HL-60/S4 treated with retinoic acid at 250 ng/mL for 4 days and 3 days (cell line): Measurements from ENCODE around the gene KRABD2.
"Not testable (repeated sequence)": the region's sequence is repeated elsewhere in the genome, so short reads cannot be mapped to it uniquely, and the experiment has no call there.

ENCODE experiments used
- in situ Hi-C: fragments of 300-500 bp; cut with MboI; formaldehyde crosslinking; loops from 2 replicates; pipeline ENCODE4 v1.7.0; 2022; ENCODE audit warnings: low sequenced_read_pairs

Gene KRABD2

GRCh38 chr17:8365143-8365542, 11.4 kb downstream of the KRABD2 start:
- in situ Hi-C loops, result no loop called here

GRCh38 chr17:8362651-8363332, 13.7 kb downstream of the KRABD2 start:
- in situ Hi-C loops, result no loop called here

GRCh38 chr17:8360751-8361150, 15.8 kb downstream of the KRABD2 start:
- in situ Hi-C loops, result no loop called here

GRCh38 chr17:8360260-8360659, 16.2 kb downstream of the KRABD2 start:
- in situ Hi-C loops, result no loop called here

- in situ Hi-C loops, result no loop called here
These were observed 16.7 kb downstream of the KRABD2 start for GRCh38 chr17:8359769-8360168.

GRCh38 chr17:8357910-8358309, 18.6 kb downstream of the KRABD2 start:
- in situ Hi-C loops, result no loop called here

GRCh38 chr17:8354236-8354635, 22.3 kb downstream of the KRABD2 start:
- in situ Hi-C loops, result no loop called here

- in situ Hi-C loops, result no loop called here
These were observed 22.8 kb downstream of the KRABD2 start for GRCh38 chr17:8353736-8354135.

GRCh38 chr17:8350339-8350738, 26.2 kb downstream of the KRABD2 start:
- in situ Hi-C loops, result no loop called here

- in situ Hi-C loops, result not testable (repeated sequence)
These were observed 29.5 kb downstream of the KRABD2 start for GRCh38 chr17:8347001-8347400.

GRCh38 chr17:8345951-8346665, 30.4 kb downstream of the KRABD2 start:
- in situ Hi-C loops, result no loop called here

GRCh38 chr17:8345052-8345690, 31.3 kb downstream of the KRABD2 start:
- in situ Hi-C loops, result no loop called here

GRCh38 chr17:8341456-8341855, 35.0 kb downstream of the KRABD2 start:
- in situ Hi-C loops, result no loop called here

- in situ Hi-C loops, result no loop called here
These were observed 37.0 kb downstream of the KRABD2 start, which contains the start of gene ODF4 for GRCh38 chr17:8339540-8339939. TSS of gene ODF4 (plus strand) at chr17:8339840. CDS start at chr17:8340052, 212 bp downstream.

GRCh38 chr17:8338753-8339140, 37.8 kb downstream of the KRABD2 start:
- in situ Hi-C loops, result no loop called here

- in situ Hi-C loops, result no loop called here
These were observed 38.4 kb downstream of the KRABD2 start for GRCh38 chr17:8337802-8338752.

GRCh38 chr17:8333281-8333680, 43.2 kb downstream of the KRABD2 start:
- in situ Hi-C loops, result no loop called here

- in situ Hi-C loops, result no loop called here
These were observed 43.8 kb downstream of the KRABD2 start for GRCh38 chr17:8332688-8333087.

- in situ Hi-C loops, result no loop called here
These were observed 44.4 kb downstream of the KRABD2 start for GRCh38 chr17:8332128-8332527.

- in situ Hi-C loops, result no loop called here
These were observed 49.2 kb downstream of the KRABD2 start for GRCh38 chr17:8327303-8327649.
